SH-SY5Y (cell line): ENCODE results near the gene LRBA.
A peak's percentile ranks its signal among the peaks of the same experiment; 100 is the strongest.

Source experiments
- GATA2 ChIP-seq: IDR thresholded peaks from 2 replicates; pipeline ENCODE4 v1.6.1; 2011; ENCODE audit warnings: mild to moderate bottlenecking, low read depth, low read length
- GATA3 ChIP-seq: IDR thresholded peaks from 2 replicates; pipeline ENCODE4 v1.6.1; 2011; ENCODE audit warnings: low read depth, mild to moderate bottlenecking, low read length, moderate library complexity

- TF ChIP-seq GATA2 (no peak), GATA3 (0 out of 2 replicates have a peak, but pooled peaks have one; percentile 21)
These were observed 589.9 kb downstream of the LRBA start for GRCh38 chr4:150425161-150425560.
